GM19438 (cell line): ENCODE data around the gene CCRL2.
"Not testable (repeated sequence)": the region's sequence is repeated elsewhere in the genome, so short reads cannot be mapped to it uniquely, and the experiment has no call there.

Experiments
- ATAC-seq: cut with Tn5 transposase; IDR thresholded peaks from one replicate; pipeline ENCODE4 v1.9.1; 2021; ENCODE audit warnings: low read depth; ENCODE audit not compliant: unreplicated experiment

CCRL2 gene

DNA sequence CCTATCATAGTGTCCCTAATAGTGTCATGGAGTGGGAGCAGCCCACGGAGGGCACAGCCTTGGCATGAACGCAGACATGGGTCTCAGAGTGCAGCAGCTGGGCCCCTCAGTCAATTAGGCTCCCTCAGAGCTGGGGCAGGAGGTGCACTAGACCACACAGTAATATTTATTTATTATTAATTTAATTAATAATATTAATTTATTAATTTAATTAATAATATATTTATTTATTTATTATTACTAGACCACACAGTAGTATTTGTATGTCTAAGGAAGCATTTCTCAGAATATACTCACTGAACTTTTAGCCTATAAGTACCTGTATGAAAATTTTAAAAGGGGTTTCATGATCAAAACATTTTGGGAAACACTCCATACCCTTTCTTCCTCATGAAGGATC lies 5.5 kb upstream of the CCRL2 start:
- ATAC-seq: no peak

- not testable (repeated sequence) for ATAC-seq
Observed at GRCh38 chr3:46402902-46403301, 4.2 kb upstream of the CCRL2 start.

DNA sequence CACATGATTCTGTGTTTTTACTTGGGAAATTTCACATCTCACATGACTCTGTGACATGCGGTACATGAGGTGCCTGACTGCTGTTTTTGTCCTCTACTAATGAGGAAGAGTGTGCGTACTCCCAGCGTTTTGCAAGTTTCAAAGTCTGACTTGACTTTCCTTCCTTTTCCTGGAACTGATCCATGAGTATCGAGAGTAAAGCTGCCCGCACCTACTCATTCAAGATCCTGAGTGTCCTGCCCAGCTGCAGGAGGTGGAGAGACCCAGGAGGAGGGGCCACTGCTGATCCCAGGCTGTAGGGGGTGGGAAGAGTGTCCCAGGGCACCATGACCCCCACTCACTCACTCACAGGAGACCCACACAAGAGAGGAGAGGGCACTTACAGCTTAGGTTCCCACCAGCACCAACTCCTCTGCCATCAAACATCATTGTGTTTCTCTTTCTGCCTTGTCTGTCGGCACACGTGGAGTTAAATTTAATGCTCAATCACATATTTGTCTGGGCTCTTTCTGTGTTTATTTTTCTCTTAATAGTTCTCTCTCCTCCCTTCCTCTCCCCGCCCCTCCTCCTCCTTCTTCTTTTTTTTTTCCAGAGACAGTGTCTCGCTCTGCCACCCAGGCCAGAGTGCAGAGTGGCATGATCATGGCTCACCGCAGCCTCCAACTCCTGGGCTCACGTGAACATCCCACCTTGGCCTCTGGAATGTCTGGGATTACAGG lies 1.6 kb upstream of the CCRL2 start:
- no peak for ATAC-seq

DNA sequence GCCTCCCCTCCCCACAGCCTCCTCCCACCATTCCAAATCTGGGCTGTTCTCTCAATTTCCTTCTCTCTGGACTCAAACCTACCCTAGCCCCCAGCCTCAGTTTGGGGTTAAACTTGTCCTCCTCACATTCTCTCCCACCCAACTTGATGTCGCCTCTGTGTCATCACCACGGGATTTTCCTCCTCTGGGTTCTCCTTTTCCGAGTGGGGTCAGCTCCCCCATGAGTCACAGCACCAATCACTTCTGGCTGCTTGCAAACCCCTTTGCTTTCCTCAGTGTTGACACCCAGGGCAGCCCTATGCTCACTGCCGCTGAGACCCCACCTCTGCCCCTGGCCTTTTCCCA lies 644 bp upstream of the CCRL2 start:
- no peak for ATAC-seq

DNA sequence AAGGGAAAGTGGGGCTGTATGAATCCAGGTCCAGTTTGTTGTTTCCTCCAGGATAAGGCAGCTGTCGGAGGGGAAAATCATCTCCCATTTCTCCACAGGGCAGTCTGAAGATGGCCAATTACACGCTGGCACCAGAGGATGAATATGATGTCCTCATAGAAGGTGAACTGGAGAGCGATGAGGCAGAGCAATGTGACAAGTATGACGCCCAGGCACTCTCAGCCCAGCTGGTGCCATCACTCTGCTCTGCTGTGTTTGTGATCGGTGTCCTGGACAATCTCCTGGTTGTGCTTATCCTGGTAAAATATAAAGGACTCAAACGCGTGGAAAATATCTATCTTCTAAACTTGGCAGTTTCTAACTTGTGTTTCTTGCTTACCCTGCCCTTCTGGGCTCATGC lies 911 bp downstream of the CCRL2 start:
- ATAC-seq: no peak

- no peak for ATAC-seq
Observed at GRCh38 chr3:46408853-46409252, 1.8 kb downstream of the CCRL2 start.

- ATAC-seq: no peak
Observed at GRCh38 chr3:46409739-46410489, 2.9 kb downstream of the CCRL2 start.

DNA sequence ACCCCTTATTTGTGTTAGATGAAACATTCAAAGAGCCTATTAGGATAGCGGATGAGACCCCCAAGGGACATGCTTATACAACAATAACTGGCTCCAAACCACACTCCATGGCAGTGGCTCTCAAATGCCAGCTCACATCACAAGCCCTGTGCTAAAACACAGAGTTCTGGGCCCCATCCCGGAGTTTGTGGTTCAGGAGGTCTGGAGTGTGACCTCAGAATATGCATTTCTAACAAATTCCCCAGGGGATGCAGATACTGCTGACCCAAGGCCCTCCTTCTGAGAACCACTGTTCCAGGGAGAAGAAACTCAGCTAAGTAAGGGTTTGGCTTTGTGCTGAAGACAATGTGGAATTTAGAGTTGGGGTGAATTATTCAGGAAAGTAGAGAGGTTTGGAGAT lies 3.6 kb downstream of the CCRL2 start:
- no peak for ATAC-seq

DNA sequence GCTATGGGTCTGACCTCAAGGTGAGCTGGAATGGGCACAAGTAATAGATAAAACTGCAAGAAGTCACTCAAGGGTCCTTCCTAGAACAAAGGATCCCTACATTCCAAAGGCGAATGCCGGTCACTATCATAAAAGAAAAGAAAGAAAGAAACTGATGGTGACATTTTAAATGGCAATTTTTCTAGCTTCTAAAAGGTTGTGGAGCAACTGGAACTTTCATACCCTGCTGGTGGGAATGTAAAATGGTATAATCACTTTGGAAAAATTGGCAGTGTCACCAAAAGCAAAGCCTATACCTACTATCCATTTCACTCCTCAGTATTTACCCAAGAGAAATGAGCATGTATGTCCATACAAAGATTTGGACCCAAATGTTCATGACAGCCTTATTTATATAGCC lies 4.2 kb downstream of the CCRL2 start:
- ATAC-seq: no peak

DNA sequence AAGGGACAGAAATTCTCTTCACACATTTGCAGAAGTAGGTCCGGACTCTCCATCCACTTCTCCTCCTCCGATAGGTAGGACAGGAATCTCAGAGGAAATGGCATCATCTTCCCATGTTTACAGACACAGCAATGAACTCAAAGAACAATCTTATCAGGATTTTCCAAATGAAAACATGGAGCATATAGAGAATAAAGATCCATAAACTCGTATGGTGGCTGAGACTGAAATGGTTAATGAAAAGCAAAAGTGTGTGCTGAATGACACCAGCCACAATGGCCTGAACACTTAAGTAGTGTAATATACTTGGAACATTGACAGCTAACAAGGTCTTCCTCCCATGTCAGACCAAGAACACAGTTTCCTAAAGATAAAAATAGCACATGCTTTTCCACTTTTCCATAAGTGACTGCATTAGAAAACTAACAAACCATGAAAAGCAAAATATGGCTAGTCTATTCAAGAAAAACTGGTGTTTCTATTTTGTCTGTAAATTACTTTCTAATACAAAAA lies 5.8 kb downstream of the CCRL2 start:
- ATAC-seq: no peak

DNA sequence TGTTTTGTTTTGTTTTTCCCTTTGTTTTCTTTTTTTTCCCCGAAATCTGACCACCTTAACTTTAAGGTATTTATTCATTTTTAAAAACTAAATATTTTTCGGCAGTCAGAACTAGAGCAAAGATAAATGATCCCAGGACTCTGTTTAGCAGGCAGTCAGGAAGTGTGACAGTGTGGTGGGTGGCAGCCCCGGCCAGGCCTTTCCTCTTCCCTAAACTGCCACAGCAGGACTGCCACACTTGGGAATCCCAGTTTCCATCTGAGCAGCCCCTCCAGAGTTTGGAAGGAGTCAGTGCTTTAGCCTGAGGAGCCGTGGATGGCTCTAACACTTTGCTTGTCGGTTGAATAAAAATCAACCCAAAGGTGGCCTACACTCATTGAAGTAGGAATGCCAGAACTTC lies 6.9 kb downstream of the CCRL2 start:
- ATAC-seq: no peak

DNA sequence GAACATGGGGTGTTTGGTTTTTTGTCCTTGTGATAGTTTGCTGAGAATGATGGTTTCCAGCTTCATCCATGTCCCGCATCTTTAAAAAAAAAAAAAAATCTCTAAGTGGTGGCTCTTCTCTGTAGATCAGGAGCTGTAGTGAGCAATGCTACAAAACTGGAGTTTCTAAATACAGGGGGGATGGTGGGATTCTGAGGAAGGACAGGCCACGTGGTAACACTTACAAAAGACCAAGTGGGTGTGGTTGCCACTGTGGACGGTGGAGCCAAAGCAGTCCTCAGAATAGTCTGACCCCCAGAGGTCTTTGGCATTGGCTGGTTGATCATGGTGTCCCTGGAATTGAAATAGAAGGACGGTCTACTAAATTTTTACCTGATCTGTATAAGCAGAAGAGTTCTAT lies 7.7 kb downstream of the CCRL2 start:
- ATAC-seq: no peak

DNA sequence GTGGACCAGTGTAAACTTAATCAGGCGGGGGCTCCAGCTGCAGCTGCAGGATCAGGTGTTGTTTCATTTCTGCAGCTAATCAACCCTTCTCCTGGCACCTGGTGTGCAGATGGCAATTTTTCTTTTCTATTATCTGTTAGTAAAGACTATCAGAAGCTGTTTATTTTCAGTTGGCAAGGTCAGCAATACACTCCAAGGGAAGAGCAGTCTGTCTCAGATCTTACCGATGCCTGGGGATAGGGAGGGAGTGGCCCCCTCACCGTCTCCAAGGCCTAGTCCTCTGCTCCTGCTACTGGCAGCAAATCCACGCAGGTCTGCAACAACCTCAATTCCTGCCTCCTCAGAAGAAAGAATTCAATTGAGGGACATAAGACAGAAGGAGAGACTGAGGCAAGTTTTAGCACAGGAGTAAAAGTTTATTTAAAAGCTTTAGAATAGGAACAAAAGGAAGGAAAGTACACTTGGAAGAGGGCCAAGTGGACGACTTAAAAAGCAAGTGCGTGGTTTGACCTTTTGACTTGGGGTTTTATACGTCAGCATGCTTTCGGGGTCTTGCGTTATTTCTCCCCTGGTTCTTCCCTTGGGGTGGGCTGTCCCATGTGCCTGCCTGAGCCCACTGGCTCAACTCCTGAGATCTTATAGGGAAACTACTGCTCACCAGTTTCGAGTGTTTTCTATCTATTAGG lies 9.2 kb downstream of the CCRL2 start:
- no peak for ATAC-seq

DNA sequence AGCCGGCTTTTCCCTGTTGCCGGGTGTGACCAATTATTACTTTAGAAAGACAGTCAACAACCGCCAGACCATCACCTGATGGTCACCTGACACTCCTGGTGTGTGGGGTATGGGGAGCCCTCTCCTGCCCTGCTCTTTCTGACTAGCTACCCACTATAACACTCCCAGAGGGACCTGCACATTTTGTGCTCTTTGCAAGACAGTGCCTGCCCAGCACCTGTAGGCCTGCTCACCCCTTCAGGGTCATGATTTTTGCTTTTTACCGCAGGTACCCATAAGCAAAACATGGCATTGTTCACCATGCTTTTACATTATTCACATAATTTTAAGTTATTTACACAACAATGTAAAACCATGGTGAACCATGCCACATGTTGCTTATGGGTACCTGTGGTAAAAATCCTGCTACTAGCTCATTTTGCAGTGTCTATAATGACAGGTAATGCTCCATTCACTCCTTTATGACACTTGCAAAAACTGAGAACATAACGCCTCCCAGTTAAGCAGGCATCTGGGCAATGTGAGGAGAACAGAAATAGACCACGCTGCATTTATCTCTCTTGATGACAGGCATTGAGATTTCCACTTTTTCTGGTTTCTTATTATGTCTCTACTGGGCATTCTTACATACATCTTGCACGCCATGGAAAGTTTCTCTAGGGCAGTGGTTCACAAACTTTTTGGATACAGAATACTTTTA lies 9.9 kb downstream of the CCRL2 start:
- ATAC-seq: no peak

DNA sequence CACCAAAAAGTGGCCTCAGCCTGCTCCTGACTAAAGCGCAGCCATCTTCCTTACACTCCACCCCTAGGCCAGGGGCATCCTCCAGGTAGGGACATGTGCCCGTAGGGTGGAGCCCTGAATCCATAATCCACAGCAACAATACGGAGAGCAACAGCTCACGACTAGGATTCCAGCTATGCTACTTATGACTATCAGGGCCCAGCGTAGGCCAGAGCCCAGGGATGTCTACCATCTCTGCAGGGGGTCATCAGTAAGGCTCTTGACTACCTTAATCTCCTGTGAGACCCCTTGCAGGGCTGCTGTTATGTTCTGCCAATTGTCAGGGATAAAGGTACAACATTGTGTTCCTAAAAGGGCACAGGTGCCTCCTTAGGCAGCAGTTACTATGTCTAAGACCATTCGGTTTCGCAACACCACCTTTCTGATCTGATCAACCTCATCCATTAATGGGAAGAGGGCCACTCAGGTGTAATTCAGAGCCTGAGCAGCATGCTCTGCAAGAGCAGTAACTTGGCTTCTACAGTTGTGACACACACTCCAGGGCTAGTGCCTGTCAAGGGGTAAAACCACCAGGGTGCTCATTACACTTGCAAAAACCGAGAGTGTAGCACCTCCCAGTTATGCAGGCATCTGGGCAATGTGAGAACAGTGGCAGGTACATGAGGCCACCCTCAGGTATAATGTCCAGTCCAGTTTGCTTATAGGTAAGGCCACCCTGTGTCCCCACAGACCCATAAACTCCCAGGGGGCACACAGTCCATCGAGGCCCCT lies 11.0 kb downstream of the CCRL2 start:
- no peak for ATAC-seq

GRCh38 chr3:46419816-46420215 lies 12.8 kb downstream of the CCRL2 start:
- ATAC-seq: no peak

DNA sequence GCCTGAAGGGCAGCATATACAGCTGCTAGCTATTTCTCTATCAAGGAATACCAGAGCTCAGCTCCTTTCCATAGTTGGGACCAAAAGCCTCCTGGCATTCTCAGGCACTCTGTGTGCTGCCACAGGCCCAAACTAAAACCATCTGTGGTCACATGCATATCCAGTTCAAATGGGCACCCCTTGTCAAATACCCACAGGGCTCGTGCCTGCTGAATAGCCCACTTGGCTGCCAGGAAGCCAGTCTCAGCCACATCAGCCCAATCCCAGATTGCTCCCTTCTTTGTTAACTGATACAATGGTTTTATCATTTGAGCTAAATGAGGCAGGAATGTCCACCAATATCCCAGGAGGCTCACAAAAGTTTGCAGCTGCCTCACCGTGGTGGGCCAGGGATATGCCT lies 13.9 kb downstream of the CCRL2 start:
- ATAC-seq: no peak

DNA sequence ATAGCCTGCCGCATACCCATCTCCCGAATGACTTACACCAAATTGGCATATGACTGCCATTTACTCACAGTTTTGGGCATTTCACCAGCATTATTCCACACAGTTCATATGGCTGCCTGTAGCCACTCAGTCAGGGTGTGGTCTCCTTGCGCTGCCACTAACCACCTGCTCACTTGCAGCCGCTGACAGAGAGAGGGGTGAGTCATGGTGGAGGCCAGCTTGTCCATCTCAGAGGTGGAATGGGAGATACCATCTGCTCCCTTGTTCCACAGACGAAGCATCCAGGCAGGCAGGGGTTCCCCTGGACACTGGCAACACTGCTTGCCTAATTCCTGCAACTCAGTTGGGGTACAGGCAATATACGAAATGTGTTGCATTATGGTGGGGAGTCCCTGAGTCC lies 15.6 kb downstream of the CCRL2 start:
- ATAC-seq: no peak

GRCh38 chr3:46423588-46423987 lies 16.5 kb downstream of the CCRL2 start:
- no peak for ATAC-seq

DNA sequence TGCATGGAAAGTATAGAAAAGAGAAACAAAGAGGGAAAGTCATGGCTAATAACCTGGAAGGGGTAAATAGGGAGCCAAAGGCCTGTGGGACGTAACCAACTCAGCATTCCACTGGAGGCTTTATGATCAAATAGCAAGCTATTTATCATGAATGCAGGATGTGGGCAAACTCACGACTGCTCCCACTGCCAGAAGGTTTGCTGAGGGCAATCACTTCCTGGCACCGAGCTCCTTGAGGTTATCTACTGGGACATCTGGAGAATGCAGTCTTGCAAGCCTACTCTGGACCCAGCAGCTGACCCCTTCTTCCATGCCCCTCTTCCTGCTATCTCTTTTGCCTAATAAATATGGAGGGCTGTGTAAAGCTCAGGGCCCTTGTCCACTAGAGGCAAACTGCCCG lies 19.4 kb downstream of the CCRL2 start:
- not testable (repeated sequence) for ATAC-seq
